SH-SY5Y (cell line): Measurements from ENCODE around the gene EPHA6.

Experiments used
- GATA2 ChIP-seq: IDR thresholded peaks from 2 replicates; pipeline ENCODE4 v1.6.1; 2011; ENCODE audit warnings: mild to moderate bottlenecking, low read depth, low read length
- GATA3 ChIP-seq: IDR thresholded peaks from 2 replicates; pipeline ENCODE4 v1.6.1; 2011; ENCODE audit warnings: low read depth, mild to moderate bottlenecking, low read length, moderate library complexity

- TF ChIP-seq GATA2 (no peak), GATA3 (no peak)
These were observed 798.2 kb downstream of the EPHA6 start for GRCh38 chr3:97612632-97613031.
